Natural killer cell treated with Interleukin-12 subunit alpha and Interleukin-12 subunit beta and Interleukin-15 and Interleukin-18, amount 100 ng/mL, for 72 hours (primary cell): ENCODE measurements around the gene PIEZO2. TPM values are rescaled to one million over a fixed set of nuclear protein-coding genes. Genes with fewer than 3 reads are reported as not detected.

ENCODE experiments used
- ATAC-seq, 2 donors: fragments of 150-1000 bp; cut with Tn5 transposase in 1 of 2; sonication (Bioruptor Pico), chemical (Tn5 transposase) in 1 of 2; 2 replicates each; pipeline ENCODE4 v1.10.0; 2021
- DNase-seq: peaks from one replicate; pipeline ENCODE4 v3.0.0; 2022; ENCODE audit warnings: low spot score
- H3K27ac Mint-ChIP-seq, 2 donors: 1 replicate in 1 of 2; 2 replicates in 1 of 2; pipeline ENCODE4 v1.8.0; 2022; ENCODE audit warnings: mixed read lengths in 2 of 2, mild to moderate bottlenecking in 1 of 2, moderate library complexity in 1 of 2
- H3K27me3 Mint-ChIP-seq, 2 donors: 1 replicate in 1 of 2; 2 replicates in 1 of 2; pipeline ENCODE4 v1.8.0; 2022; ENCODE audit warnings: mixed read lengths in 2 of 2
- H3K36me3 Mint-ChIP-seq: one replicate; pipeline ENCODE4 v1.8.0; 2022; ENCODE audit warnings: mixed read lengths
- H3K4me1 Mint-ChIP-seq, 2 donors: 1 replicate in 1 of 2; 2 replicates in 1 of 2; pipeline ENCODE4 v1.8.0; 2022; ENCODE audit warnings: low read depth in 2 of 2, mixed read lengths in 2 of 2, mild to moderate bottlenecking in 1 of 2
- H3K4me3 Mint-ChIP-seq: one replicate; pipeline ENCODE4 v1.8.0; 2022; ENCODE audit warnings: mixed read lengths
- H3K9me3 Mint-ChIP-seq: 2 replicates; pipeline ENCODE4 v1.8.0; 2022; ENCODE audit warnings: mixed read lengths
- total RNA-seq, 2 donors: library from RNA; stranded (reverse); gene quantifications; one replicate each; pipeline ENCODE4 v1.2.3, GENCODE V29; 2022

The PIEZO2 gene
- total RNA-seq, 2 donors from 2014 or later: not detected

DNA sequence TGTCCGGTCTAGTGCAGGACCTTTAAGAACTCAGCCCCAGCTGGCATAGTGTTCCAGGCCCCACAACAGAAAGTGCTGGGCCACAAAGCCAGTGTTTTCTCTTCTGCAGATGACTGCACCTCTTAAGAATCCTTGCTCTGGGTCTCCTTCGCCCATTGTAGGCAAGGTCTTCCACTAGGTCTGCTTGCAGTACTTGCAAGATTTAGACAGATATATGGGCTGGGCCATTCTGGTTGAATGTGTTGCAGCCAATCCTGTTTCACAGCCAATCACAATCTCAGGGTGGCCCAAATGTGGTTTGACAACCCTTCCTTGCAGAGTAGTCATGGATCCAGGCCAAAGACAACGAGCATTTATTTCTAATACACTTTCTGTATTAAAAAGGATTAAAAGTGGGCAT is 13.1 kb upstream of the PIEZO2 start:
- Mint-ChIP-seq H3K36me3 (no peaks in the 10 kb centered on the region), H3K9me3 (peaks cover 6% of the 10 kb centered on the region), H3K27ac (no peak overlapping the region), H3K27me3 (peaks cover 4 to 18% of the 10 kb centered on the region in 2 donors), H3K4me3 (no peak overlapping the region), H3K4me1 (no peaks in the 10 kb centered on the region)
- ATAC-seq (no peak), DNase-seq (no peak)

DNA sequence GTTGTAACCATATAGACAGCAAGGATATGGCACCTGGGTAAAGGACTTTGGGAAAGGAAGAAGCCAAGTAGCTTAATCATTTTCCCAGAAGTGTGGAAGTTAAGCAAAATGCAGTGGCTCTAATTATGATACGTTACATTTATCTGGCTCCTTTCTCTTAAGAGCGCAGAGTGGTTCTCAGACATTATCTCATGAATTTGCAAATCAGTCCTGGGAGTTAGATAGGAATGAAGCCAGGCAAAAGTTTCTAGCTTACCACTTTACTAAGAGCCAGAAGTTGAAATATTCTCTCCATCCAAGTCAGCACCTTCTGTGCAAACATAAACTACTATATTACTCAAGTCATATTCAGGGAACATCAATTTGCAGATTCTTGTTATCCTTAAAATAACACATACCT is 10.9 kb upstream of the PIEZO2 start:
- Mint-ChIP-seq H3K9me3 (peaks cover 1% of the 10 kb centered on the region), H3K27ac (no peak overlapping the region), H3K4me1 (no peaks in the 10 kb centered on the region), H3K36me3 (no peaks in the 10 kb centered on the region), H3K27me3 (peaks cover 4 to 16% of the 10 kb centered on the region in 2 donors), H3K4me3 (no peak overlapping the region)
- no peak for DNase-seq
- no peak for ATAC-seq

DNA sequence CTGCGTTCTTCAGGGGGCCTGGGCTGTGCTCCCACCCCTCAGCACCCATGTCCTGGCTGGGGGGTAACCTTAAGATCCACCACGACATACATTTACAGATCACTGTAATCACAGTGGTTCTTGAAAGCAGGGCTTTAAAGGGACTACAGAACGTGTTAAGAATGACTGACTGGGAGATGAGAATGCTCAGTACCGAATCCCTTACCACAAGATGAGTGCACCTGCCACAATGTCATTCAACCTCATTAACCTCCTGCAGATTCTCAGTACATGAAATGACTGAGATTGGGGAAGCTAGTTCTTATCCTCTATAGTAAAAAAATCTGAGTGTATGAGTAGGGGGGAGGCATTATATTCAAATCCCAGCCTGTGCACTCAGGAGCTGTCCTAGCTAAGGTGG is 10.5 kb upstream of the PIEZO2 start:
- peaks cover 4 to 15% of the 10 kb centered on the region in 2 donors for H3K27me3 Mint-ChIP-seq
- no peaks in the 10 kb centered on the region for H3K4me1 Mint-ChIP-seq
- no peaks in the 10 kb centered on the region for H3K9me3 Mint-ChIP-seq
- DNase-seq (no peak), ATAC-seq (no peak)
- no peaks in the 10 kb centered on the region for H3K36me3 Mint-ChIP-seq
- H3K4me3 Mint-ChIP-seq: no peak overlapping the region
- no peak overlapping the region for H3K27ac Mint-ChIP-seq

- ATAC-seq: no peak
- H3K9me3 Mint-ChIP-seq: no peaks in the 10 kb centered on the region
- no peaks in the 10 kb centered on the region for H3K4me1 Mint-ChIP-seq
- DNase-seq: no peak
- H3K4me3 Mint-ChIP-seq: no peak overlapping the region
- peaks cover 2 to 5% of the 10 kb centered on the region in 2 donors for H3K27me3 Mint-ChIP-seq
- no peak overlapping the region for H3K27ac Mint-ChIP-seq
- no peaks in the 10 kb centered on the region for H3K36me3 Mint-ChIP-seq
Observed at GRCh38 chr18:11156978-11157377, 7.6 kb upstream of the PIEZO2 start.

- Mint-ChIP-seq H3K27ac (no peak overlapping the region), H3K4me3 (no peak overlapping the region), H3K4me1 (no peaks in the 10 kb centered on the region), H3K9me3 (no peaks in the 10 kb centered on the region), H3K36me3 (no peaks in the 10 kb centered on the region), H3K27me3 (peaks cover 4 to 9% of the 10 kb centered on the region in 2 donors)
- no peak for ATAC-seq
- DNase-seq: no peak
Observed at GRCh38 chr18:11155034-11155759, 5.8 kb upstream of the PIEZO2 start.

DNA sequence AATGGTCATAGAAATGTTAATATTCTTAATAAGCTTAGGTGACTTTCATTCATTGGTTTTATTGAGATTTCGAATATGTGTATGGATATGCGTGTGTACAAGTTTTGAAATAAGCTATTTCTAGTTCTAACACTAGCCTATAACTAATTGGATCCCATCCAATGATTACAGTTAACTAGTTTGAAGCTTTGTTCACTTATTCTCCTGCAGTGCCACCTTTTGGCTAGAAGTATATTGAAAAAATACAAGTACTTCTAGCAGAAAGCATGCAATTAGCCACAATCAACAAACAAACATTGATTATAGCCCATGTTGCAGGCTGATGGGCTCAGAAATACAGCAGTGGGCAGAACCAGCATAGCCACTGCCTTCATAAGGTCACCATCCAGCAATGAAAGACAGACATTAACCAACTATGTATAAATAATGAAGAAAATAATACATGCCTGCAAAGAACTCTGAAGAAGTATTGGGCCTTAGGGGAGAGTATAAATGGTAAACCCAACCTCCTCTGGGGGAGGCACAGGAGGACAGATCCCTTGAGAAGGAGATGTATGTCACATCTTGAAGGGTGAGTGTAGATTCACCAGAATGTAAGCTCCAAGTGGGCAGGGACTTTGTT is 5.1 kb upstream of the PIEZO2 start:
- Mint-ChIP-seq H3K27ac (no peak overlapping the region), H3K27me3 (peaks cover 9 to 13% of the 10 kb centered on the region in 2 donors), H3K9me3 (no peaks in the 10 kb centered on the region), H3K4me3 (no peak overlapping the region), H3K4me1 (no peaks in the 10 kb centered on the region), H3K36me3 (no peaks in the 10 kb centered on the region)
- no peak for ATAC-seq
- no peak for DNase-seq

GRCh38 chr18:11153097-11153496 is 3.7 kb upstream of the PIEZO2 start:
- no peak overlapping the region for H3K27ac Mint-ChIP-seq
- no peak for ATAC-seq
- H3K4me3 Mint-ChIP-seq: no peak overlapping the region
- no peaks in the 10 kb centered on the region for H3K36me3 Mint-ChIP-seq
- peaks cover 10 to 15% of the 10 kb centered on the region in 2 donors for H3K27me3 Mint-ChIP-seq
- DNase-seq: no peak
- H3K9me3 Mint-ChIP-seq: no peaks in the 10 kb centered on the region
- H3K4me1 Mint-ChIP-seq: no peaks in the 10 kb centered on the region

GRCh38 chr18:11150271-11150615 is 874 bp upstream of the PIEZO2 start:
- no peaks in the 10 kb centered on the region for H3K9me3 Mint-ChIP-seq
- H3K4me3 Mint-ChIP-seq: no peak overlapping the region
- no peaks in the 10 kb centered on the region for H3K4me1 Mint-ChIP-seq
- no peak for ATAC-seq
- DNase-seq: no peak
- H3K27ac Mint-ChIP-seq: no peak overlapping the region
- no peaks in the 10 kb centered on the region for H3K36me3 Mint-ChIP-seq
- H3K27me3 Mint-ChIP-seq: peaks cover 17 to 26% of the 10 kb centered on the region in 2 donors

DNA sequence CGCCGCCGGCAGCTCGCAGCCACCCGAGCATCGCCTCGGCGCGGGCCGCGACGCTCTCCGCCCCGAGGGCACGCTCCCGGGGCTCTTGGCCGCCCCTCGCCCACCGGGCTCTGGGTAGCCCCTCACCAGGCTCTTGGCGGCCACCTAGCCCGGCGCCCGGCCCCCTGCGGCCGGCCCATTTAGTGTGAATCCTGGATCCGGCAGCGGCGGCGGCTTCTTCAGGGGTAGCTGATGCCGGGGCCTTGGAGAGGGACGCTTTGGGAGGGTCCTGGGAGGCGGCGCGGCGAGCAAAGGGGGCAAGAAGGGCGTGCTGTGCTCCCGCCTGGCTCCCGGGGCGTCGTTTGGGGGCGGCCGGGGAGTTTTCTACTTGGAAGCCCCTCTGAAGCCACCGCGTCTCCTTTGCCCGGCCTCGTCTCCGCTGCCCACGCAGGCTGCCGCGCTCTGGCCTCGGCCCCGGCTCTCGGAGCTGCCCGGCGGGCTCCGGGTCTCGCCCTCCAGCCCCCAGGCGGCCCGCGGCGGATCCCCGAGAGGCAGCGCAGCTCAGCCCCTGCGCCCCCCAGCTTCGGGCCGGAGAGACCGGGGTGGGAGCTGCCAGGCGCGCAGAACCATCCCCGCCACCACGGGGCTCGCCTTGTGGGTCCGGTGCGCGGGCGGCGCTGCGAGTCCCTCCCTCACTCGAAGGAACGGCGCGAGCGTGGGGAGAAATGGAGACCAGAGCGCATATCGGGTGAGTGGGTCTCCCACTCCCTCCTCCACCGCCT is 509 bp downstream of the PIEZO2 start:
- H3K27ac Mint-ChIP-seq: no peak overlapping the region
- no peaks in the 10 kb centered on the region for H3K9me3 Mint-ChIP-seq
- peaks cover 17 to 26% of the 10 kb centered on the region in 2 donors for H3K27me3 Mint-ChIP-seq
- H3K4me3 Mint-ChIP-seq: no peak overlapping the region
- no peaks in the 10 kb centered on the region for H3K36me3 Mint-ChIP-seq
- ATAC-seq (peak in 1 of 2 donors; percentile 29), DNase-seq (no peak)
- no peaks in the 10 kb centered on the region for H3K4me1 Mint-ChIP-seq

DNA sequence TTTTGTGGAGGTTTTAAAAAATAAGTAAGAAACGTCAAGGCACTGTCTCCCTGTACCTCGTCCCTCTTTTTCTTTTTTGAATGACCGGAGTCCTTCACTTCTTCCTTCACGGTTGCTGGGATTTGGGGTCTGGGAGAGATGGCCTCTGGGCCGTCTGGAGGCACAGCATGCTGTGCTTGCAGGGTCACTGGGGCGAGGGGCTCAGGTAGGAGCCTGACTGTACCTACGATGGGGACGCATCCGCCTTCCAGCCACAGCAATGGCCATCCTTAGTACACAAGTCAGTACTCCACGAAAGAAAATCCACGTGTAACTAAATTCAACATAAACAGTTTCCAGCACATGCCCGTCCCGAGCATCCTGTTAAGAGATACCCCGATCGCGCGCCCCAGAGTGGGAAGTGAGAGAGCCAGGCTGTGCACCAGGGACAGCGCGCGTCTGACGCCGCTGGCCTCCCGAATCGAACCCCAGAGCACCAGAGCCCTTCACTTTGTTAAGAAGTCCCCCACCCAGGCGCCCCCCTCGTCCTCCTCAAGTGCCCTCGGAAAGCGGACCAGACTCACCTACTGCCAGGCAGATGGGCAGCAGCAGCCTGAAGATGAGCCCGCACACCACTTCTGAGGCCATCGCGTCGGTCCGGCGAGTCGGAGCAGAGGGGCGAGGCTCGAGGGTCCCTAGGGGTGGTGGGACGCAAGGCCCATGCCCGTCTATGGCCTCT is 1.2 kb downstream of the PIEZO2 start:
- Mint-ChIP-seq H3K4me3 (no peak overlapping the region), H3K27ac (no peak overlapping the region), H3K36me3 (no peaks in the 10 kb centered on the region), H3K27me3 (peaks cover 19 to 26% of the 10 kb centered on the region in 2 donors), H3K4me1 (no peaks in the 10 kb centered on the region), H3K9me3 (peaks cover 2% of the 10 kb centered on the region)
- ATAC-seq: no peak
- DNase-seq: no peak

GRCh38 chr18:11147371-11147951 is 1.9 kb downstream of the PIEZO2 start:
- ATAC-seq: no peak
- no peaks in the 10 kb centered on the region for H3K36me3 Mint-ChIP-seq
- DNase-seq: no peak
- no peak overlapping the region for H3K27ac Mint-ChIP-seq
- no peak overlapping the region for H3K4me3 Mint-ChIP-seq
- H3K4me1 Mint-ChIP-seq: no peaks in the 10 kb centered on the region
- peaks cover 19 to 21% of the 10 kb centered on the region in 2 donors for H3K27me3 Mint-ChIP-seq
- peaks cover 2% of the 10 kb centered on the region for H3K9me3 Mint-ChIP-seq

DNA sequence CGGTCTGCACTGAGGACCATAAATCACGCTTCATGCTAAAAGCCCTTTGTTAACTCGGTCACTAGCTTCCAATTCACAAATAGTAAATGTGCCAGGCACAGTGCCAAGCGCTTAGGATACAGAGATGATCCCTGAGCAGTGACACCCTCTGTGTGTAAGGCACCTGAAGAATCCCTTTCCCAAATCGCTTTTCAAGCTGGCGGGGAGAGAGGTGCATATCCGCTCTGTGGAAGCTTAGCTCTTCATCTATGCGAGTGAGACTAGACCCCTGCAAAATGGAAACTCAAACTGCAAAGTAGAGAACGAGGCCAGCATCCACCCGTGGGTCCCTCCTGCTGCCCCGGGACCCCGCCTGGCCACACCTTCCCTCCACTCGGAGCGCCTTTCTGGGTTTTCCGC is 2.4 kb downstream of the PIEZO2 start:
- H3K4me3 Mint-ChIP-seq: no peak overlapping the region
- peaks cover 19 to 21% of the 10 kb centered on the region in 2 donors for H3K27me3 Mint-ChIP-seq
- H3K27ac Mint-ChIP-seq: no peak overlapping the region
- H3K36me3 Mint-ChIP-seq: no peaks in the 10 kb centered on the region
- DNase-seq: no peak
- ATAC-seq: no peak
- peaks cover 2% of the 10 kb centered on the region for H3K9me3 Mint-ChIP-seq
- no peaks in the 10 kb centered on the region for H3K4me1 Mint-ChIP-seq

GRCh38 chr18:11146238-11146946 is 3.0 kb downstream of the PIEZO2 start:
- Mint-ChIP-seq H3K27me3 (peaks cover 19 to 21% of the 10 kb centered on the region in 2 donors), H3K9me3 (peaks cover 2% of the 10 kb centered on the region), H3K36me3 (no peaks in the 10 kb centered on the region), H3K4me1 (no peaks in the 10 kb centered on the region), H3K27ac (no peak overlapping the region), H3K4me3 (no peak overlapping the region)
- ATAC-seq (peak; percentile 19 to 43), DNase-seq (no peak)
